Neural progenitor cell (in vitro differentiated cells): Measurements from ENCODE around the gene RABAC1.

ENCODE experiments used
- EZH2 ChIP-seq: fragments of 200-600 bp; sonication (generic); IDR thresholded peaks from 2 replicates; pipeline ENCODE4 v1.6.1; 2017; ENCODE audit warnings: antibody characterized with exemption, mild to moderate bottlenecking, moderate library complexity
- EZH2phosphoT487 ChIP-seq: fragments of 200-600 bp; sonication (generic); IDR thresholded peaks from 2 replicates; pipeline ENCODE4 v1.6.1; 2017; ENCODE audit warnings: antibody characterized with exemption
- TF ChIP-seq, protein P1 (sequence below): fragments of 200-600 bp; sonication (generic); IDR thresholded peaks from 2 replicates; pipeline ENCODE4 v1.5.1; 2017; ENCODE audit warnings: antibody characterized with exemption, mild to moderate bottlenecking

DNA sequence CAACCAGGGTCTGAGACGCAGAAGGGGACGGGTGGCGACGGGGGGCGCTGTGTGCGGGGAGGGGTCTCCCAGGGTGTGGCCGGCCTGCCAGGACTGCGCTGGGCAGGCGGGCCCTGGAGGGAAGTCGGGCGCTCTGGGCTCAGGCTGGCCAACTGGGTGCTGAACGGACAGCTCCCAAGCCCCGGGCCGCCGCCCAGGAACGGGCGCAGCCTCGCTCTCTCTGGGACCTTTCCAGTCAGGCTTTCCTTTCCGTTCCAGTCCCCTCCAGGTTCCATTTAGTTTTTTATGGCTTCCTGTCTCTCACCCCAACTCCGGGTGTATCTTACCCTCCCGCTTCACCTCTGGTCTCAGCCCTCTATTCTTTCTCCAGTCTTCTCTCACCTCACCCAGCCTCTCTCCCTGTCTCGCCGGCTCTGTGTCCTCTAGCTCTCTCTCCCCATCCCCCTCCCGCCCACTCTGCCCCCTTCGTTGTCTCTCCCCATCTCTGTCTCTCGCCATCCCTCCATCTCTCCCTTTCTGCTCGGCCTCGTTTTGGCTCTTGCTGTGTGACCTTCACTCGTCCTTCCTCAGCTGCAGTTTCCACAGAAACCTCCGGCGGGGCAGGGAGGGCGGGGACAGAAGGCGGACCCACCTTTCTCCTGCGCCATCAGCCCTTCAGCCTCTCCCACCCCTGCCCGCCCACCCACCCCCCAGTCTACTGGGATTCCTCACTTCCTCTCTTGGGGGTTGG, 38.2 kb upstream of the RABAC1 start:
- TF ChIP-seq, protein P1, sequence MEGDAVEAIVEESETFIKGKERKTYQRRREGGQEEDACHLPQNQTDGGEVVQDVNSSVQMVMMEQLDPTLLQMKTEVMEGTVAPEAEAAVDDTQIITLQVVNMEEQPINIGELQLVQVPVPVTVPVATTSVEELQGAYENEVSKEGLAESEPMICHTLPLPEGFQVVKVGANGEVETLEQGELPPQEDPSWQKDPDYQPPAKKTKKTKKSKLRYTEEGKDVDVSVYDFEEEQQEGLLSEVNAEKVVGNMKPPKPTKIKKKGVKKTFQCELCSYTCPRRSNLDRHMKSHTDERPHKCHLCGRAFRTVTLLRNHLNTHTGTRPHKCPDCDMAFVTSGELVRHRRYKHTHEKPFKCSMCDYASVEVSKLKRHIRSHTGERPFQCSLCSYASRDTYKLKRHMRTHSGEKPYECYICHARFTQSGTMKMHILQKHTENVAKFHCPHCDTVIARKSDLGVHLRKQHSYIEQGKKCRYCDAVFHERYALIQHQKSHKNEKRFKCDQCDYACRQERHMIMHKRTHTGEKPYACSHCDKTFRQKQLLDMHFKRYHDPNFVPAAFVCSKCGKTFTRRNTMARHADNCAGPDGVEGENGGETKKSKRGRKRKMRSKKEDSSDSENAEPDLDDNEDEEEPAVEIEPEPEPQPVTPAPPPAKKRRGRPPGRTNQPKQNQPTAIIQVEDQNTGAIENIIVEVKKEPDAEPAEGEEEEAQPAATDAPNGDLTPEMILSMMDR, result no peak
- TF ChIP-seq EZH2 (peak; percentile 3), EZH2phosphoT487 (no peak)
